ENCODE results near the gene NSUN5. TPM values are rescaled to one million over a fixed set of nuclear protein-coding genes. Genes with fewer than 3 reads are reported as not detected.
A peak's percentile ranks its signal among the peaks of the same experiment; 100 is the strongest.
"Not testable (repeated sequence)": the region's sequence is repeated elsewhere in the genome, so short reads cannot be mapped to it uniquely, and the experiment has no call there.

The NSUN5 gene
- total RNA-seq, 1 experiment from 2014 or later, result 52.9 TPM

GRCh38 chr7:73325424-73325823 lies 16.8 kb upstream of the NSUN5 start:
- H3K4me1 Mint-ChIP-seq (ENCODE audit: insufficient read depth, unreplicated experiment); DNase-seq (ENCODE audit: unreplicated experiment); H3K9me3 Mint-ChIP-seq (ENCODE audit: unreplicated experiment); POLR2A ChIA-PET; intact Hi-C loops (cut with micrococcal nuclease); BruUV-seq (replicated peaks); H3K36me3 Mint-ChIP-seq (ENCODE audit: insufficient read depth, unreplicated experiment); H3K4me3 Mint-ChIP-seq (ENCODE audit: unreplicated experiment); H3K27ac Mint-ChIP-seq (ENCODE audit: low read depth, unreplicated experiment); CTCF ChIA-PET: not testable (repeated sequence)
- H3K27me3 Mint-ChIP-seq (ENCODE audit: insufficient read depth, unreplicated experiment), result peaks cover 24% of the 10 kb centered on the region

DNA sequence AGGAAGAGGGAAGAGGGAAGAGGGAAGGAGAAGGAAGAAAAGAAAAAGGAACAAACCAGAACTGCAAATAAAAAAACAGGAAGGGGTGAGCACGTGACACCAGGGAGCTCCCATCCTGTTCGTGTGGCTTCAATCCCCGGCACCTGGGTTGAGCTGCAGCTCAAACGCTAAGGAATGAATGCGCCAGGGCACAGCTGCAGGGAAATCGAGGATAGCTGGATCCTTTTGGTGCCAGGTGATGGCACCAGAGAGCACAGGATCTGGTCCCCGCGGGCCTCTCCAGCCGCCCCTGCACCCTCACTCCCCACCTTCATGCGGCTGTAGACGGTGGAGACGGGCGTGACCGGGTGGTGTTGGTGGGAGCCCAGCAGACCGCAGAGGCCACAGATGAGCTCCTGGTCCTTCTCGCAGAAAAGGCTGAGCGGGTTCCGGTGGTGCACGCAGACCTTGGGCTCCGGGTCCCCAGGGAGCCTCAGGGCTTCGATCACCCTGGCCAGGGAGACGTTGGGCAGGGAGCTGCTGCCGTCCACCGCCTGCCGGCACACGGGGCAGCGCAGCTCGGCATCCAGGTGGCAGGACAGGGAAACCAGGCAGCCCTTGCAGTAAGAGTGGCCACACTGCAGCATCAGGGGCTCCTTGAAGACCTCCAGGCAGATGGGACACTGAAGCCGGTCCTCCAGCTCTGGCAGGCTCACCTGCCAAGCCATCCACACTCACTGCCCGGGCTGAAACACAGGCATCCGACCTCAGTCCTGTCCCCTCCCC lies 15.6 kb upstream of the NSUN5 start:
- H3K27ac Mint-ChIP-seq (ENCODE audit: low read depth, unreplicated experiment); H3K36me3 Mint-ChIP-seq (ENCODE audit: insufficient read depth, unreplicated experiment); BruUV-seq (replicated peaks); H3K4me1 Mint-ChIP-seq (ENCODE audit: insufficient read depth, unreplicated experiment); POLR2A ChIA-PET; H3K9me3 Mint-ChIP-seq (ENCODE audit: unreplicated experiment); H3K4me3 Mint-ChIP-seq (ENCODE audit: unreplicated experiment): not testable (repeated sequence)
- TF ChIP-seq, protein P1, sequence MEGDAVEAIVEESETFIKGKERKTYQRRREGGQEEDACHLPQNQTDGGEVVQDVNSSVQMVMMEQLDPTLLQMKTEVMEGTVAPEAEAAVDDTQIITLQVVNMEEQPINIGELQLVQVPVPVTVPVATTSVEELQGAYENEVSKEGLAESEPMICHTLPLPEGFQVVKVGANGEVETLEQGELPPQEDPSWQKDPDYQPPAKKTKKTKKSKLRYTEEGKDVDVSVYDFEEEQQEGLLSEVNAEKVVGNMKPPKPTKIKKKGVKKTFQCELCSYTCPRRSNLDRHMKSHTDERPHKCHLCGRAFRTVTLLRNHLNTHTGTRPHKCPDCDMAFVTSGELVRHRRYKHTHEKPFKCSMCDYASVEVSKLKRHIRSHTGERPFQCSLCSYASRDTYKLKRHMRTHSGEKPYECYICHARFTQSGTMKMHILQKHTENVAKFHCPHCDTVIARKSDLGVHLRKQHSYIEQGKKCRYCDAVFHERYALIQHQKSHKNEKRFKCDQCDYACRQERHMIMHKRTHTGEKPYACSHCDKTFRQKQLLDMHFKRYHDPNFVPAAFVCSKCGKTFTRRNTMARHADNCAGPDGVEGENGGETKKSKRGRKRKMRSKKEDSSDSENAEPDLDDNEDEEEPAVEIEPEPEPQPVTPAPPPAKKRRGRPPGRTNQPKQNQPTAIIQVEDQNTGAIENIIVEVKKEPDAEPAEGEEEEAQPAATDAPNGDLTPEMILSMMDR (IDR thresholded peaks at IDR 0.05; ENCODE audit: unreplicated experiment), result peak; percentile 26
- peaks cover 12% of the 10 kb centered on the region for H3K27me3 Mint-ChIP-seq (ENCODE audit: insufficient read depth, unreplicated experiment)
- CTCF ChIA-PET, result interaction anchor here (0.5 to 2.0 kb wide), 9 partner anchors 8 to 129 kb away, joined by 3 to 8 read pairs (median 5); no protein-coding TSS in a partner anchor
- intact Hi-C loops (cut with micrococcal nuclease), result loop anchor here (5.0 kb wide), 1 partner anchor 128 kb away; no protein-coding TSS in a partner anchor
- peak; percentile 46 for DNase-seq (ENCODE audit: unreplicated experiment)

DNA sequence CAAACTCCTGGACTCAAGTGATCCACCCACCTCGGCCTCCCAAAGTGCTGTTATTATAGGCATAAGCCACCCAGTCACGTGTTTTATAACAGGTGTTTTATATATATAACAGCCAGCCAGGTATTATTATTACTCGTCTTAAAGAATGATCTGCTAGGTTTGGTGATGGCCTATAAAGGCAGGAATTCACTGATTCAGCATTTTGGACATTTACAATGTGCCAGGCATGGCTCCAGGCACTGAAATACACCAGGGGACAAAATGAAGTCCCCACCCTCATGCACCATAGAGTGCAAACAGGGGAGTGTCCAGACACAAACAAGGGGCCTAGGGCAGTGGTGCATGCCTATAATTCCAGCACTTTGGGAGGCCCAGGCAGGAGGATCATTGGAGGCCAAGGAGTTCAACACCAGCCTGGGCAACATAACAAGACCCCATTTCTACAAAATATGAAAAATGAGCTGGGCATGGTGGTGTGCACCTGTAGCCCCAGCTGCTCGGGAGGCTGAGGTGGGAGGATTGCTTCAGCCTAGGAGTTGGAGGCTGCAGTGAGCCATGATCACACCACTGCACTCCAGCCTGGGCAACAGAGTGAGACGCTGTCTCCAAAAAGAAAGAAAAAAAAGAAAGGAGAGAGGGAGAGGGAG lies 14.9 kb upstream of the NSUN5 start:
- POLR2A ChIA-PET; H3K36me3 Mint-ChIP-seq (ENCODE audit: insufficient read depth, unreplicated experiment); BruUV-seq (replicated peaks); H3K9me3 Mint-ChIP-seq (ENCODE audit: unreplicated experiment); H3K4me1 Mint-ChIP-seq (ENCODE audit: insufficient read depth, unreplicated experiment); H3K27ac Mint-ChIP-seq (ENCODE audit: low read depth, unreplicated experiment); H3K4me3 Mint-ChIP-seq (ENCODE audit: unreplicated experiment); DNase-seq (ENCODE audit: unreplicated experiment): not testable (repeated sequence)
- H3K27me3 Mint-ChIP-seq (ENCODE audit: insufficient read depth, unreplicated experiment), result peaks cover 11% of the 10 kb centered on the region
- CTCF ChIA-PET, result interaction anchor here (0.5 to 2.0 kb wide), 10 partner anchors 8 to 322 kb away, joined by 3 to 8 read pairs (median 4); no protein-coding TSS in a partner anchor
- intact Hi-C loops (cut with micrococcal nuclease), result loop anchor here (5.0 kb wide), 1 partner anchor 129 kb away; no protein-coding TSS in a partner anchor

GRCh38 chr7:73320009-73320408 lies 11.4 kb upstream of the NSUN5 start:
- H3K36me3 Mint-ChIP-seq (ENCODE audit: insufficient read depth, unreplicated experiment); H3K27ac Mint-ChIP-seq (ENCODE audit: low read depth, unreplicated experiment); BruUV-seq (replicated peaks); DNase-seq (ENCODE audit: unreplicated experiment); H3K4me1 Mint-ChIP-seq (ENCODE audit: insufficient read depth, unreplicated experiment); H3K9me3 Mint-ChIP-seq (ENCODE audit: unreplicated experiment); POLR2A ChIA-PET; H3K4me3 Mint-ChIP-seq (ENCODE audit: unreplicated experiment); CTCF ChIA-PET: not testable (repeated sequence)
- intact Hi-C loops (cut with micrococcal nuclease), result loop anchor here (5.0 kb wide), 1 partner anchor 132 kb away; no protein-coding TSS in a partner anchor
- peaks cover 11% of the 10 kb centered on the region for H3K27me3 Mint-ChIP-seq (ENCODE audit: insufficient read depth, unreplicated experiment)

GRCh38 chr7:73319541-73319940 lies 10.9 kb upstream of the NSUN5 start:
- CTCF ChIA-PET; BruUV-seq (replicated peaks); H3K27ac Mint-ChIP-seq (ENCODE audit: low read depth, unreplicated experiment); DNase-seq (ENCODE audit: unreplicated experiment); intact Hi-C loops (cut with micrococcal nuclease); H3K9me3 Mint-ChIP-seq (ENCODE audit: unreplicated experiment); POLR2A ChIA-PET; H3K36me3 Mint-ChIP-seq (ENCODE audit: insufficient read depth, unreplicated experiment); H3K4me1 Mint-ChIP-seq (ENCODE audit: insufficient read depth, unreplicated experiment); H3K4me3 Mint-ChIP-seq (ENCODE audit: unreplicated experiment): not testable (repeated sequence)
- peaks cover 11% of the 10 kb centered on the region for H3K27me3 Mint-ChIP-seq (ENCODE audit: insufficient read depth, unreplicated experiment)

DNA sequence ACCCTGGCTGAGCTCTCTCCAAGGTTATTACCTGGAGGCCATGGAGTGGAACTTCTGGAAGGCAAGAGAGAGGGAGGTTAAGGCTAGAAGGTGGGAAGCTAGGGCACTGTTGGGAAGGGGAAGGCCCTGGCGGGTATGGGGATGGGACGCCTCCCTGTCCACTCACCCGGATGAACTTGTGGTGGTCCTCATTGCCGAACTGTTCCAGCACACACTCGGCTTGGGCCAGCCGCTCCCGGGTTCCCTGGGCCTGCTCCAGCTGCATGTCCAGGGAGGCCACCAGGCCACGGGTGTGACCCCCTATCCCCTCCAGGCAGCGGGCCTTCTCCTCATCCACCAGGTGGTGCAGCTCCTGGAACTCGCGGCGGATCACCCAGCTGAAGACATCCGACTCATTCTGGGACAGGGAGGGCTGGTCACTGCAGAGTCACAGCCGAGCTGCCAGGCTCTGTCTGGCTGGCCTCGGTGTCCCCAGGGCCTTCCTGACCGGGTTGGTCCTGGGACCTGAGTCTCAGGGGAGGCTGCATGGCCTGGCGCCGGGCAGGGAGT lies 10.1 kb upstream of the NSUN5 start:
- H3K36me3 Mint-ChIP-seq (ENCODE audit: insufficient read depth, unreplicated experiment); DNase-seq (ENCODE audit: unreplicated experiment); H3K9me3 Mint-ChIP-seq (ENCODE audit: unreplicated experiment); POLR2A ChIA-PET; BruUV-seq (replicated peaks); H3K4me3 Mint-ChIP-seq (ENCODE audit: unreplicated experiment); intact Hi-C loops (cut with micrococcal nuclease); H3K27ac Mint-ChIP-seq (ENCODE audit: low read depth, unreplicated experiment); H3K4me1 Mint-ChIP-seq (ENCODE audit: insufficient read depth, unreplicated experiment): not testable (repeated sequence)
- CTCF ChIA-PET, result interaction anchor here (0.6 kb wide), 1 partner anchor 805 kb away, joined by 3 read pairs; no protein-coding TSS in a partner anchor
- H3K27me3 Mint-ChIP-seq (ENCODE audit: insufficient read depth, unreplicated experiment), result peaks cover 11% of the 10 kb centered on the region
